Osteoblast (primary cell): ENCODE data around the gene ADARB2. TPM values are rescaled to one million over a fixed set of nuclear protein-coding genes. Genes with fewer than 3 reads are reported as not detected.
A peak's percentile ranks its signal among the peaks of the same experiment; 100 is the strongest.
"Not testable (repeated sequence)": the region's sequence is repeated elsewhere in the genome, so short reads cannot be mapped to it uniquely, and the experiment has no call there.

Experiments
- DNase-seq: peaks from one replicate; pipeline ENCODE4 v3.0.0; 2011; ENCODE audit warnings: low spot score, mixed read lengths; ENCODE audit not compliant: insufficient read length; ENCODE audit errors: missing footprints
- H2AFZ ChIP-seq: 2 replicates; pipeline ENCODE4 v1.6.0; 2011; ENCODE audit warnings: mild to moderate bottlenecking, low read length
- H3K27ac ChIP-seq: 2 replicates; pipeline ENCODE4 v1.5.1; 2011; ENCODE audit warnings: mild to moderate bottlenecking, low read depth, low read length, moderate library complexity
- H3K27me3 ChIP-seq: 2 replicates; pipeline ENCODE4 v1.6.0; 2012; ENCODE audit warnings: mild to moderate bottlenecking, control low read depth, inconsistent platforms, low read length, moderate library complexity; ENCODE audit not compliant: insufficient read depth
- H3K36me3 ChIP-seq: 2 replicates; pipeline ENCODE4 v1.5.1; 2011; ENCODE audit warnings: mild to moderate bottlenecking, low read length, control low read depth, moderate library complexity; ENCODE audit not compliant: insufficient read depth
- H3K4me1 ChIP-seq: 2 replicates; pipeline ENCODE4 v1.5.1; 2011; ENCODE audit warnings: mild to moderate bottlenecking, low read length, control low read depth, moderate library complexity; ENCODE audit not compliant: insufficient read depth
- H3K4me2 ChIP-seq: 2 replicates; pipeline ENCODE4 v1.6.0; 2011; ENCODE audit warnings: mild to moderate bottlenecking, low read length; ENCODE audit not compliant: insufficient read depth
- H3K4me3 ChIP-seq: fragments of 200-600 bp; sonication (generic); 3 replicates; pipeline ENCODE4 v1.5.1; 2012; ENCODE audit warnings: mild to moderate bottlenecking, low read length, inconsistent platforms; ENCODE audit not compliant: insufficient read depth
- H3K79me2 ChIP-seq: 2 replicates; pipeline ENCODE4 v1.6.0; 2012; ENCODE audit warnings: mild to moderate bottlenecking, low read length, control low read depth, inconsistent platforms; ENCODE audit not compliant: insufficient read depth
- H3K9me3 ChIP-seq: 2 replicates; pipeline ENCODE4 v1.5.1; 2011; ENCODE audit warnings: low read depth, low read length, control low read depth
- H4K20me1 ChIP-seq: 2 replicates; pipeline ENCODE4 v1.6.0; 2012; ENCODE audit warnings: mild to moderate bottlenecking, low read length, control low read depth; ENCODE audit not compliant: insufficient read depth
- CTCF ChIP-seq: IDR thresholded peaks from 2 replicates; pipeline ENCODE4 v1.5.1; 2011; ENCODE audit warnings: mild to moderate bottlenecking, low read depth, low read length, moderate library complexity; ENCODE audit errors: extremely low read depth
- total RNA-seq: library from RNA; depleted of rRNA; stranded (reverse); fragments of >200 nt; gene quantifications from 2 replicates; pipeline ENCODE4 v1.2.3, GENCODE V29; 2012

Gene ADARB2
- total RNA-seq, 1 donor: not detected

GRCh38 chr10:1345368-1345767, 392.0 kb downstream of the ADARB2 start:
- Histone ChIP-seq H3K9me3 (no peaks in the 10 kb centered on the region), H2AFZ (no peak overlapping the region), H3K27me3 (no peaks in the 10 kb centered on the region), H3K4me3 (no peak overlapping the region), H4K20me1 (no peaks in the 10 kb centered on the region), H3K36me3 (no peaks in the 10 kb centered on the region), H3K4me1 (no peaks in the 10 kb centered on the region), H3K27ac (no peak overlapping the region), H3K4me2 (no peak overlapping the region), H3K79me2 (no peaks in the 10 kb centered on the region)
- DNase-seq: peak; percentile 70
- TF ChIP-seq CTCF: no peak

- H2AFZ ChIP-seq: no peak overlapping the region
- H3K9me3 ChIP-seq: no peaks in the 10 kb centered on the region
- no peaks in the 10 kb centered on the region for H3K79me2 ChIP-seq
- no peak overlapping the region for H3K4me3 ChIP-seq
- peak; percentile 56 for DNase-seq
- no peak for TF ChIP-seq CTCF
- H3K36me3 ChIP-seq: no peaks in the 10 kb centered on the region
- no peak overlapping the region for H3K4me2 ChIP-seq
- no peak overlapping the region for H3K27ac ChIP-seq
- H3K27me3 ChIP-seq: no peaks in the 10 kb centered on the region
- no peaks in the 10 kb centered on the region for H4K20me1 ChIP-seq
- no peaks in the 10 kb centered on the region for H3K4me1 ChIP-seq
Measured at GRCh38 chr10:1344846-1345245, 392.5 kb downstream of the ADARB2 start.

GRCh38 chr10:1344408-1344807, 392.9 kb downstream of the ADARB2 start:
- H3K4me1 ChIP-seq: no peaks in the 10 kb centered on the region
- DNase-seq: no peak
- no peaks in the 10 kb centered on the region for H3K9me3 ChIP-seq
- H2AFZ ChIP-seq: no peak overlapping the region
- no peaks in the 10 kb centered on the region for H4K20me1 ChIP-seq
- no peak overlapping the region for H3K4me3 ChIP-seq
- H3K27ac ChIP-seq: no peak overlapping the region
- no peak for TF ChIP-seq CTCF
- H3K79me2 ChIP-seq: no peaks in the 10 kb centered on the region
- no peaks in the 10 kb centered on the region for H3K27me3 ChIP-seq
- H3K4me2 ChIP-seq: no peak overlapping the region
- H3K36me3 ChIP-seq: no peaks in the 10 kb centered on the region

- no peak for TF ChIP-seq CTCF
- no peaks in the 10 kb centered on the region for H3K27me3 ChIP-seq
- H4K20me1 ChIP-seq: no peaks in the 10 kb centered on the region
- DNase-seq: no peak
- H3K4me2 ChIP-seq: no peak overlapping the region
- H3K36me3 ChIP-seq: no peaks in the 10 kb centered on the region
- H2AFZ ChIP-seq: no peak overlapping the region
- no peak overlapping the region for H3K4me3 ChIP-seq
- H3K79me2 ChIP-seq: no peaks in the 10 kb centered on the region
- no peaks in the 10 kb centered on the region for H3K9me3 ChIP-seq
- no peak overlapping the region for H3K27ac ChIP-seq
- H3K4me1 ChIP-seq: no peaks in the 10 kb centered on the region
Measured at GRCh38 chr10:1343176-1343575, 394.1 kb downstream of the ADARB2 start.

- not testable (repeated sequence) for H3K79me2 ChIP-seq, H4K20me1 ChIP-seq, H2AFZ ChIP-seq, H3K4me2 ChIP-seq, H3K9me3 ChIP-seq, DNase-seq, H3K27ac ChIP-seq, H3K27me3 ChIP-seq, H3K4me3 ChIP-seq, H3K4me1 ChIP-seq, H3K36me3 ChIP-seq
Measured at GRCh38 chr10:1341052-1341451, 396.3 kb downstream of the ADARB2 start.
